ENCODE results near the gene SRGN. TPM values are rescaled to one million over a fixed set of nuclear protein-coding genes. Genes with fewer than 3 reads are reported as not detected.

SRGN gene
- total and polyA plus RNA-seq, 2 of the 8 experiments (the other 6 are each of a cell fraction or from before 2014, with no cell fraction given), result 0.06 TPM; not detected in 1

DNA sequence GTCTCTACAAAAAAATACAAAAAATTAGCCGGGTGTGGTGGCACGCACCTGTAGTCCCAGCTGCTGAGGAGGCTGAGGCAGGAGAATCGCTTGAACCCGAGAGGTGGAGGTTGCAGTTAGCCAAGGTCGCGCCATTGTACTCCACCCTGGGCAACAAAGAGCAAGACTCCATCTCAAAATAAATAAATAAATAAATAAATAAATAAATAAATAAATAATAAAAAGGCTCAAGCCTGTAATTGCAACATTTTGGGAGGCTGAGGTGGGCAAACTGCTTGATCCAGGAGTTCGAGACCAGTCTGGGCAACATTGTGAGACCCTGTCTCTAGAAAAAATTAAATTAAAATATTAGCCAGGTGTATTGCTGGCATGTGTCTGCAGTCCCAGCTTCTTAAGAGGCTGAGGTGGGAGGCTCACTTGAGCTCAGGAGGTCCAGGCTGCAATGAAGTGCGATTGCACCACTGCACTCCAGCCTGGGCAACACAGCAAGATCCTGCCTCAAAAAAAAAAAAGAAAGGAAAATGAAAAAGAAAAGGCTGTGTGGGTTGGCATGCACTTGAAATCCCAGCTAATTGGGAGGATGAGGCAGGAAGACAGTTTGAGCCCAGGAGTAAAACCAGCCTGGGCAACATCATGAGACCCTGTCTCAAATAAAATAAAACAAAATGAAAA lies 27.6 kb upstream of the SRGN start (continued):
- TF ChIP-seq CHD1 (IDR thresholded peaks at IDR 0.05; ENCODE audit: low read depth, low read length), result no peak
- TF ChIP-seq, protein P1, sequence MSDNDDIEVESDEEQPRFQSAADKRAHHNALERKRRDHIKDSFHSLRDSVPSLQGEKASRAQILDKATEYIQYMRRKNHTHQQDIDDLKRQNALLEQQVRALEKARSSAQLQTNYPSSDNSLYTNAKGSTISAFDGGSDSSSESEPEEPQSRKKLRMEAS (IDR thresholded peaks at IDR 0.05), result no peak
- no peak for TF ChIP-seq SIRT6 (IDR thresholded peaks at IDR 0.05; ENCODE audit: low read length)
- no peak for TF ChIP-seq KDM1A (IDR thresholded peaks at IDR 0.05; ENCODE audit: borderline replicate concordance, low read length)
- TF ChIP-seq RAD21 (IDR thresholded peaks at IDR 0.05 in 1 of 2, conservative IDR thresholded peaks at IDR 0.05 in 1 of 2; ENCODE audit: low read depth in 2 of 2, low read length in 2 of 2), result no peak
- no peak for TF ChIP-seq RBBP5 (IDR thresholded peaks at IDR 0.05; ENCODE audit: borderline replicate concordance, low read depth, low read length)
- TF ChIP-seq SIX5 (IDR thresholded peaks at IDR 0.05; ENCODE audit: low read depth, low read length), result no peak
